OCI-LY1 (cell line): Measurements from ENCODE around the gene CCDC167.

Experiments
- CTCF ChIP-seq: fragments of 200-600 bp; sonication (generic), shearing (Covaris generic); IDR thresholded peaks from 2 replicates; pipeline ENCODE4 v1.5.1; 2017; ENCODE audit warnings: mild to moderate bottlenecking, antibody characterized with exemption, low read length, moderate library complexity, mixed read lengths
- EZH2 ChIP-seq: fragments of 200-600 bp; sonication (generic), shearing (Covaris generic); IDR thresholded peaks from 2 replicates; pipeline ENCODE4 v1.8.0; 2017; ENCODE audit warnings: borderline replicate concordance, mixed run types, mild to moderate bottlenecking, antibody characterized with exemption, low read length, moderate library complexity, mixed read lengths

- TF ChIP-seq CTCF: no peak
- no peak for TF ChIP-seq EZH2
These were observed 8.2 kb upstream of the CCDC167 start for GRCh38 chr6:37507690-37508421.
